ENCODE measurements around the gene TPMT.
"Not testable (repeated sequence)": the region's sequence is repeated elsewhere in the genome, so short reads cannot be mapped to it uniquely, and the experiment has no call there.

TPMT gene
- 11.1 to 21.5 reads per million in 2 donors for total RNA-seq

DNA sequence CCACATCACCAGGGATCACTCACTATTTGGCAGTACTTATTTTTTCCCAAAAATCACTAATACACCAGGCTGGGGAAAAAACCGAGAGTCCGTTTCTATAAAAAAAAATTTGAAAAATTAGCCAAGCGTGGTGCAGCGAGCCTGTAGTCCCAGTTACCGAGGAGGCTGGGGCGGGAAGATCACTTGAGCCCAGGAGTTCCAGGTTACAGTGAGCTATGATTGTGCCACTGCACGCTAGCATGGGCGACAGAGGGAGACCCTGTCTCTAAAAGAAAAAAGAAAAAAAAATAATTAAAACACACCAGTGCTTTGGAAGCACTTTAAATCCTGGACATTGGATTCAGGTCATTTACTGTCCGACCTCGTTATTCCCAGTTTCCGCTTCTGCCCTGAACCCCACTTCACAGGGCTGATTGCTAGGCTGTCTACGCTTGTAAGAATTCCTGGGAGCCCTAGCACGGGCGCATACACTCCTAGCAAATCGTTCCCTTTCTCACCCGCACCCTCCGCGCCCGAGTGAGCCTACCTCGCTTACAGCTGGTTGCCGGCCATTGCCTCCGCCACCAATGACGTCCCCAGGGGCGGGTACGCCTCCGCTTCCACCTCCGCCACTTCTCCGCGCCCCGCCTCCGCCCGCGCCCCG is at the start of gene TPMT:
Gene TPMT (minus strand): TSS at position 571 of the 643 bp plus-strand sequence. CDS start 5,950 bp downstream, outside the sequence.
- peak; percentile 2 for DNase-seq

DNA sequence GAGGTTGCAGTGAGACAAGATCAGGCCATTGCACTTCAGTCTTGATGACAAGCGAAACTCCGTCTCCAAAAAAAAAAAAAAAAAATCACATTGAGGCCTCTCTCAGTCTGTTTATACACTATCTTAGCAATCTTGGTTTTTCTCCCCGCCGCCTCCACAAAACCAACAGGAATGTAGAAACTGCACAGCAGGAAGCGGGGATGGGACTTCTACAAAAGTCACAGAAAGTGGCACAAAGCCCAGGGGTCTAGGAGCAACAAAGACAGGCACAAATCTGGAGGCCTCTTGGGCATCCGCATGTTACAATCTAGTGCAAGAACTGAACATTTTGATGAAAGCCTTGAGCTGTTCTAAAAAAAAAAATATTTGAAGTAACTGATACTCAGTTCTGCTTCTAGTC is 48.9 kb upstream of the TPMT start:
- no peak for DNase-seq

DNA sequence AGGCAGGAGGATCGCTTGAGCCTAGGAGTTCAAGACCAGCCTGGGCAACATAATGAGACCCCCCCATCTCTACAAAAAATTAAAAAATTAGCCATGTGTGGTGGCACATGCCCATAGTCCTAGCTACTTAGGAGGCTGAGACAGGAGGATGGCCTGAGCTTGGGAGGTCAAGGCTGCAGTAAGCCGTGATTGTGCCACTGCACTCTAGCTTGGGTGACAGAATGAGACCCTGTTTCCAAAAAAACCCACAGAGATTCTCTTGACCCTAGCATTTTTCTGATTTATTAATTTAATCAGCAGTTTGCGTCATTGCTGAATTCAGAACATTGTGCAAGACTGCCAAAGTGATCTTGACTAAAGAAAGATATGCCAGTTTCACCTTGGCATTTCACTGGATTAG is 37.1 kb upstream of the TPMT start:
- DNase-seq: no peak

DNA sequence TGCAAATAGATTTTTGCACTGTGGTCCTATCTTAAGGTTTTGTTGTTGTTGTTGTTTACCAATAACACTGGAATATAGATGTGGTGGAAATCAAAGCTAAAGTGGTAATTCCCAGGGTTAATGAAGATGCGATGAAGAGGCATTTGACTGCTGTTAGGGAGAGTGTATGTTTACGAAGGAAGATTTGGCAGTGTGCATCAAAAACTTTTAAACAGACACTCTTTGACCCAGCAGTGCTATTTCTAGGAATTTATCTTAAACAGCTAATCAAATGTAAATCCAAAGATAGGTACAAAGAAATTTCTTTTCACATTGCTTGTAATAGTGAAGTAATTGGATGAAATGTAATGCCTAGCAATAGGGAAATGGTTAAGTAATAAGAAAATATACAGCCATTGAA is 34.3 kb upstream of the TPMT start:
- DNase-seq: no peak

DNA sequence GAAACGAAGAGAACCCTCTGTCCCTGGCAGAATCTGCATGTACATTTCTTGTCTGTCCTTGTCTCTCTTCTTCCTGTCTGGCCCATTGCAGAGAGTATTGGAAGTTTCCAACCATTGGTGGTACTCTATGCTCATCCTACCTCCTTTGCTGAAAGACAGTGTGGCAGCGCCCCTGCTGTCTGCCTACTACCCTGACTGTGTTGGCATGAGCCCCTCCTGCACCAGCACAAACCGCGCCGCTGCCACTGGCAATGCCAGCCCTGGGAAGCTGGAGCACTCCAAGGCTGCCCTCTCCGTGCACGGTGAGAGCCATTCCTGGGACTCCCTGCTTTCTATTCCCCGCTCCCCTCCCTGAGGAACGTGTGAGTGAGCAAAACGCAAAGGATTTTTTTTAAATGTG is 32.8 kb upstream of the TPMT start:
- DNase-seq: no peak

DNA sequence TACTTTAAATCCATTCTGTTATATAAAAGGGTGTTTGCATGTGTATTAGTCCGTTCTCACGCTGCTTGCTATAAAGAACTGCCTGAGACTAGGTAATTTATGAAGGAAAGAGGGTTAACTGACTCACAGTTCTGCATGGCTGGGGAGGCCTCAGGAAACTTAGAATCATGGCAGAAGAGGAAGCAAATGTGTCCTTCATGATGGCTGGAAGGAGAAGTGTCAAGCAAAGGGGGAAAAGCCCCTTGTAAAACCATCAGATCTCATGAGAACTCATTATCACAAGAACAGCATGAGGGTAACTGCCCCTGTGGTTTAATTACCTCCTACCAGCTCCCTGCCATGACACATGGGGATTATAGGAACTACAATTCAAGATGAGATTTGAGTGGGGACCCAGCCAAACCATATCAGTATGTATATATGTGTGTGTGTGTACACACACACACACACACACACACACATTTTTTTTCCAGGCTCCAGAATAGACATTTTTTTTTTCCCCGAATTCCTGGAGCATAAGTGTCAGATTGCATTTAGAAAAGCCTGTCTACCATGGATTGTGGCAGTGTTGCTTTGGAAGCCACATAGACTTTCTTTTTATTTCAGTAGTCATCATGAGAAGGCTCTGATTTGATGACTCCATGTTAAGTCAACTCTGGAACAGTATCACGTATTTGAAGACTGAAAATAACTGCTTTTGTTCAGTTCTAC is 31.8 kb upstream of the TPMT start:
- no peak for DNase-seq

DNA sequence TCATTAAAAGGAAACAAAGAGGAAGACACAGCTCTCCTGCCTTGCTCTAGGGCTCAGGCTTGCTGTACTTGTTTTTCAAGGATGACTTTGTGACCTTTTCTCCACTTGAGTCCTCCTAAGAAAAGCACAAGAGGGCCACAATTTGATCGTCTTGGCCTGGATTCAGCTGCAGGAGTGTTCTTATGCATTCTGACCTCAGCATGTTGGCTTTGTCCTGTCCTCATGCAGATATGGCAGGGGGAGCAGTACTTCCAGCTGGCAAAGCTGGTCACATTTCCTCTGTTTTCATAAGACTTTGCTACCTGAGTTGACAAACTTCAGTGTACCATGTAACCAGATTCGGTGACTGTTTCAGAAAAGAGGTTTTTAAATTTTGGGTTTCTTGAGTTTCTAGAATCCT is 31.2 kb upstream of the TPMT start:
- DNase-seq: no peak

DNA sequence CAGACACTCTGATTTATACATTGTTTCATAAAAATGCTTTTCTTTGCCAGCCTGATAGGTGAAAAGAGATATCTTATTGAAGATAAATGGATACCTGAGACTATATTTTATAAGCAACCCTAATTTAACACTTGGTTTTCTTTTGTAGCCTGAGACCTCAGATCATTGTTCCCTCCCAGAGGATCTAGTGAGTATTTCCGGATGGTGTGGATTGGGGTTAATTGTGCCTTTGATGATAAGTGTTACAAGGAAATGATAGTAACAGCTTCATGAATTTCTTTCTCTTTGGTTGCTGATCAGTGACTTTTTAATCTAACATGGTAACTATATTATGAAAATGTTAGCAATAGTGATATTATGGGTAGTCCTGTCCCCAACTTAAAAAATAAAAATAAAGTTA is 30.7 kb upstream of the TPMT start:
- no peak for DNase-seq

DNA sequence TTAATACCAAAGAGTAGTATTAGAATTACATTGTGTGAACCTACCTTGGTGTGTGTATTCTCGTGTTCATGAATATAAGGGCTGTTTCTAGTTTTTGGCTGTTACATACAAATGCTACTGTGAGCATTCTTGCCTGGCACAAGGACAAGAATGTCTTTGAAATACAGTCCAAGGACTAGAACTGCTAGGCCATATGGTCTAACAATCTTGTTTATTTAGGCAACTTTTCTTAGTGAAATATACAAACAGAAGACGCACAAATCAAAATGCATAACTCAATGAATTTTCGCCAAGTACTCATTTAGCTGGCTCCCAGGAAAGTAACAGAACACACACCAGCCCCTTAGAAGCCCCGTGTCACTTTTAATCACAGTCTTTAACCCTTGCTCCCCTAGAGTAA is 28.9 kb upstream of the TPMT start:
- DNase-seq: no peak

DNA sequence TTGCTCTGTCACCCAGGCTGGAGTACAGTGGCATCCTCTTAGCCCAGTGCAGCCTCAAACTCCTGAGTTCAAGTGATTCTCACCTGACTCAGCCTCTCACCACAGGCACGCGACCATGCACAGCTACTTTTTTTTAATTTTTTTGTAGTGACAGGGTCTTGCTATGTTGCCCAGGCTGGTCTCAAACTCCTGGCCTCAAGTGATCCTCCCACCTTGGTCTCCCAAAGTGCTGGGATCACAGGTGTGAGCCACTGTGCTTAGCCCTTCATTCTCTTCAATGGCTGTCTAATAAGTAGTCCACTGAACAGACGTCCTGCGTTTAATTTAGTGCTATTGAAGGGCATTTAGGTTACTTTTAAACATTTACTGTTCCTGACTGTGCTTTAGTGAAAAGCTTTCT is 27.7 kb upstream of the TPMT start:
- DNase-seq: no peak

DNA sequence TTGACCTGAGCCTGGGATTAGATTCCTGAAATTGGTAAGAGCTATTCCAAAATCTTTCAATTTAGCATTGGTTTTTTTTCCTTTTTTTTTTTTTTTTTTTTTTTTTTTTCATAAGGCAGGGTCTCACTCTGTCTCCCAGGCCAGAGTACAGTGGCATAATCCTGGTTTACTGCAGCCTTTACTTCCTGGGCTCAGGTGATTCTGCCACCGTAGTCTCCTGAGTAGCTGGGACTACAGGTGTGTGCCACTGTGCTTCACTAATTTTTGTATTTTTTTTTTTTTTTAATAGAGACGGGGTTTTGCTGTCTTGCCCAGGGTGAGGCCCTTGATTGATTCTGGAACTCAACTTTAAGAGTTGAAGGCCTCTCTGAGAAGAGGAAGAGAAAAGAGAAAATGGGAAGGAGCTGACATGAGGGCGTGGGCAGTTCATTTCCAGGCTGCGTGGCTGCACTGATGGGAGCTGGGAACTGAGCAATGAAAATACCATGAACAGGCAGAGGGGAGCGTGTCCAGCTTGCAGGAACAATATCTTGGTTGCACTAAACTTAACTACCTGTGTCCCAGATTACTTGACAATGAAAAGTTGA is 25.0 kb upstream of the TPMT start:
- DNase-seq: no peak

DNA sequence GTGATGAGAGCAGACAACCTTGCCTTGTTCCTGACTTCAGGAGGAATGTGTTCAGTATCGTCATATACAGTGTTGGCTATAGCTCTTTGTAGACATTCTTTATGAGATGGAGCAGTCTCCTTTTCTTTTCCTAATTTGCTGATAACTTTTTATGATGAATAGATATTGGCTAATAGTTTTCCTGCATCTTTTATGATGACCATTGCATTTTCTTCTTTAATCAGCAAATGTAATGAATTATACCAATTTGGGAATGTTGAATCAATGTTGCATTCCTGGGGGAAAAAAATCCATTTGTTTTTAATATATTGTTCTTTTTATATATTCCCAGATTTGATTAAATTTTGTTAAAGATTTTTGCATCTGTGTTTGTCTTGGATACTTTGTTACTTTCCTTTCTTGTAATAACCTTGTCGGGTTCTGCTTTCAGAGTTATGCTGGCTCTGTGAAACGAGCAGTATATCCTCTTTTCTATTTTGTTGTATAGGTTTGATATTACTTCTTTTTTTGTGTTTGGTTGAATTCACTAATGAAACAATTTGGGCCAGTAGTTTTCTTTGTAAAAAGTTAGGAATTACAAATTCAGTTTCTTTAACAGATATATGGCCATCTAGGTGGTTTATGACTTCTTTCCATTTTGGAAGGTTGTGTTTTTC is 24.2 kb upstream of the TPMT start:
- no peak for DNase-seq

DNA sequence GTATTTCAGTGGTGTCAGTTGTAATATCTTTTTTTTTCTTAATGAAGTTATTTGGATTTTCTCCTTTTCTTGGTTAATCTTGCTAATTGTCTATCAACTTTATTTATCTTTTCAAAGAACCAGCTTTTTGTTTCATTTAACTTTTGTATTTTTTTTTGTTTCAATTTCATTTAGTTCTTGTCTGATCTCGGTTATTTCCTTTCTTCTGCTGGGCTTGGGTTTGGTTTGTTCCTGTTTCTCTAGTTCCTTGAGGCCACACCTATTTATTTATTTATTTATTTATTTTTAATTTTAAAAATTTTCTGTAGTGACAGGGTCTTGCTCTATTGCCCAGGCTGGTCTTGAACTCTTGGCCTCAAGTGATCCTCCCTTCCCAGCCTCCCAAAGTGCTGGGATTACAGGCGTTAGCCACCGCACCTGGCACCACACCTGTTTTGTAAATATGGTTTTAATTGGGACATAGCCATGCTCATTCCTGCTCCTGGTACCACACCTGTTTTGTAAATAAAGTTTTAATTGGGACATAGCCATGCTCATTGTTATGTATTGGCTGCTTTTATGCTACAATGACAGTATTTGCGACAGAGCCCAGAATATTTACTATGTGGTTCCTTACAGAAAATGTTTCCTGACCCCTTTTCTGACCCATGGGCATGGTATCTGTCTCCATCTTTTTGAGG is 22.5 kb upstream of the TPMT start:
- no peak for DNase-seq

DNA sequence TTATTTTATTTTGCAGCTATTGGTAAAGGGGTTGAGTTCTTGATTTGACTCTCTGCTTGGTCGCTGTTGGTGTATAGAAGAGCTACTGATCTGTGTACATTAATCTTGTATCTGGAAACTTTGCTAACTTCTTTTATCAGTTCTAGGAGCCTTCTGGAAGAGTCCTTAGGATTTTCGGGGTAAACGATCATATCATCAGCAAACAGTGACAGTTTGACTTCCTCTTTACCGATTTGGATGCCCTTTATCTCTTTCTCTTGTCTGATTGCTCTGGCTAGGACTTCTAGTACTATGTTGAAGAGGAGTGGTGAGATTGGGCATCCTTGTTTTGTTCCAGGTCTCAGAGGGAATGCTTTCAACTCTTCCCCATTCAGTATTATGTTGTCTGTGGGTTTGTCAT is 21.3 kb upstream of the TPMT start:
- DNase-seq: not testable (repeated sequence)

DNA sequence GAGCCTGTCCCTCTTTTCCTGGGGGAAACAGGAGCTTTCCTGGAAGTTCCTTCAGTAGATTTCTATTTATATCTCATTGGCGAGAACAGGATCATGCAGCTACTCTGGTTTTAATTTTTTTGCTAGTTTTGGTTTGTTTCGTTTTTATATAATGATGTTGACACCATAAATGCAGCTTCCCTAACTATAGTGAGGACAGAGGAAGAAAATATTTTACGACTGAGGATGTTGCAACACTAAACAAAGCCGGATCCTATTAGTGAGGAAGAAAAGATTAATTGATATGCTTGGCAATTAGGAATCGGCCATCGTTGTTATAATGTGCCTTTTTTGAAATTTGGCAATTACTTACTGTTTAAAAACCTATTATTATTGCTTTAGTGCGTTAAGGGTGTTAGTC is 17.0 kb upstream of the TPMT start:
- DNase-seq: no peak

DNA sequence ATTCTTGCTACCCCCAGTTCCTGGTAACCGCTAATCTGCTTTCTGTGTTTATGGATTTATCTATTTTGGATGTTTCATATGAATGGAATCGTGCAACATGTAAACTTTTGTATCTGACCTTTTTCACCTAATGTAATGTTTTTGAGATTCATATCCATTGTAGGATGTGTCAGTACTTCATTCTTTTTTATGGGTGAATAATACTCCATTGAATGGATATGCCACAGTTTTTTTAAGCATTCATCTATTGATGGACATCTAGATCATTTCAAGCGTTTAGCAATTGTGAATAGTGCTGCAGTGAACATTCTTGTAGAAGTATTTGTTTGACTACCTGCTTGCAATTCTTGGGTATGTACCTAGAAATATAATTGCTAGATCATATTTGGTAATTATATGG is 13.4 kb upstream of the TPMT start:
- no peak for DNase-seq

DNA sequence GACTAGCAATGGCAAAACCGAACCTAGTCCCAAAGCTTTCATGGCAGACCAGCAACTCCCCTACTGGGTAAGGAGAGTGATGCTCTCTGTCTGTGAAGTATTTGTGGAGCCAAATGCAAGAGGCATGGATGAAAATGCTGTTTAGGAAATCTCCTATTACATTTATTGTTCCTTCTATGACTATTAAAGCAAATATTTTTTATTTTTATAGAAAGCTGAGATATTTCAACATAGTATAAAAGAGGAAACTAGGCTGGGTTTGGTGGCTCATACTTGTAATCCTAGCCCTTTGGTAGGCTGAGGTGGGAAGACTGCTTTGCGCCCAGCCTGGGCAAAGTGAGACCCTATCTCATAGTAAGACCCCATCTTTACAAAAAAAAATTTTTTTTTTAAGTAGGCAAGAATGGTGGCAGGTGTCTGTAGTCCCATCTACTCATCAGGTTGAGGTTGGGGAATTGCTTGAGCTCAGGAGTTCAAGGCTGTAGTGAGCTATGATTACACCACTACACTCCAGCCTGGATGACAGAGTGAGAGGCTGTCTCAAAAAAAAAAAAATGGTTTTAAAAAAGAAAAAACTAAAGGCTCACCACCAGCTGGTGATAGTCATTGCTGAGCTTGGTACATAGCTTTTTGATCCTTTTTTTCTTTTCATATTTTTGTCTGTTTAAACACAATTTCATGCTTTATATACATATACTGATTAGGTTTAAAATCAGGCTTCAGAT is 11.6 kb upstream of the TPMT start:
- no peak for DNase-seq

DNA sequence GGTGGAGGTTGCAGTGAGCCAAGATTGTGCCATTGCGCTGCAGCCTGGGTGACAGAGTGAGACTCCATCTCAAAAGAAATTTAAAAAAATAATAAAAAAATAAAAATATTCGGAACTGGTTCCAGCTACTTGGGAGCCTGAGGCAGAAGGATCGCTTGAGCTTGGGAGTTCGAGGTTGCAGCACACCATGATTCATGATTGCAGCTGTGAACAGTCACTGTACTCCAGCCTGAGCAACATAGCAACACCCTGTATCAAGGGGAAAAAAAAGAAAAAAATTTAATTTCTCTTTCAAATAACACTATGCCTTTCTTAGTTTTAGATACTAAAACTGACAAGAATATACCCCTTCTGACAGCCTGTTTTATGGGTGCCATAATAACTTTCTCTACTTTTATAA is 10.9 kb upstream of the TPMT start:
- no peak for DNase-seq

DNA sequence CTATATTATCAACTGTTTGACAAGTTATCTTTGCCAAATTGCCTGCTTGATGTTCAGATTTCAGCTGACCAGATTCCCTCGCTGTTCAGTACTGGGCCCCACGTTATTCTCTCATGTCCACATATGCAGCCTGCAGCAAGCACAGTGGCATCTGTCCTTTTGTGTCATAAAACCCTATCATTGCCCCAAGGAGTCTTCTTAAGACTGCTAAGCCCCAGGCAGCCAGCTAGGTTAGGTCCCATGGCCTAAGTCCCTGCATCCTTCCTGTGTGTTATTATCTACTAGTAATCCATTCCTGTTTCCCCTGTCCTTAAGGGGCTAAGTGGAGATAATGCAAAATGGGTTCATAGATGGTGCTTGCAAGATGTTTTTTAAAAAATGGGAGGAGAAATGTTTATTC is 7.5 kb upstream of the TPMT start:
- no peak for DNase-seq

DNA sequence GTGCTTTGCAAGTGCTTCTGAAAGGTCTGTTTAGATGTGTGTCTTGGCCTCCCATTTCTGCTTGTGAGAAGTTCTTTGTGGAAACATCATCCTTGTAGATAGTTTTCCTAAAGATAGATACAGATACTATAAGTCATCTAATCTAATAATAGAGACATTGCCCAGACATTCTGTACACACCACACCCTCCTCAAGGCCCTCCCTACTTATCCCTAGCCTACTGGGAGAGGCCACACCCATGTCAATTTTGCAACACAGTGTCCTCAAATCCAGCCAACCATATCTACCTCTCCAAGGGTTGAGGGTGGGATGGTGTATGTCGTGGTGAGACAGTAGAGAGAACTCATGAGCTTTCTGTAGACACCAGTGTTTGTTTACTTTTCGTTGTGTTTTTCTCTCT is 6.6 kb upstream of the TPMT start:
- no peak for DNase-seq

DNA sequence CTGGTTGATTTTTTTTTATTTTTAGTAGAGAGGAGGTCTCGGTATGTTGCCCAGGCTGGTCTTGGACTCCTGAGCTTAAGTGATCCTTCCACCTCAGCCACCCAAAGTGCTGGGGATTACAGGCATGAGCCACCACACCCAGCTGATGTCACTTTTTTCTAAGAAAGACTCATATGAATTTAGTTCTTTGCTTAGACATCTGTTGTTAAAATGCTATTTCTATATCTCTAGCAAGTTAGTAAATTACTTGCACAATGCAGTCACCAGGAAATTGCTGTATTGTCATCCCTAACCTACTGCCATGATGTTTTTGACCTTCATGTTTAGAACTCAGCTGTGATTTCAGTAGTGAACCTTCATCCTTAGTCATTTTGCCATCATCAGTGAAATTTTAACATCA is 6.0 kb upstream of the TPMT start:
- DNase-seq: no peak

DNA sequence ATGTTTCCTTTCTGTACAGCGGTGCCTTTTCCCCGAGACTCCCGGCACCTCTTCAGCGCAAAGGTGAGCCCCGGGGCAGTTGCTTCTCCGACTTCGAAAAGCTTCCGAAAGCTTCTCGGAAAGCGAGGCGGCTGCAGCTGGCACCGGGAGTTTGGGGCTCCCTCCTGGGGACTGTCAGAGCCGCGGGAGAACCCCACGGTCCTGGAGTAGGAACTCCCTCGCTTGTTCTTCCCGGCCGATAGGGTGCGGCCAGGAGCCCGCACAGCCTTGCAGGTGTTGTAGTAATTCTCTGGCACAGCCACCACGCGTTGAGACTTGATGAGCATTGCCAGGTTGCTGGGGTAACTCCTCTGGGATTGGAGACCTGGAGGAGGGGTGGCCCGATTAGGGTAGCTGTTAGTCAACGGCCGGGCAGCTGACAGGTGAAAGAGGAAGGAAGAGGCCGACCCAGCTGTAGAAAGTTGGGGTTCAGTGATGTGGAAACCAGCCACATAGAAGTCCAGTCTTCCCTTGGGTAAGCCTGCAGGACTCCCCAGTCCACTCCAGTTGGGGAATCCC is 1.1 kb upstream of the TPMT start:
- DNase-seq: peak; percentile 28
